ENCODE results near the gene CASD1.

The CASD1 gene

GRCh38 chr7:94509264-94509886 lies at the start of gene CASD1:
TSS of gene CASD1 (plus strand) at chr7:94509809. CDS start at chr7:94510085, 276 bp downstream.
- peak in 1 of 2 experiments; percentile 55 for DNase-seq

DNA sequence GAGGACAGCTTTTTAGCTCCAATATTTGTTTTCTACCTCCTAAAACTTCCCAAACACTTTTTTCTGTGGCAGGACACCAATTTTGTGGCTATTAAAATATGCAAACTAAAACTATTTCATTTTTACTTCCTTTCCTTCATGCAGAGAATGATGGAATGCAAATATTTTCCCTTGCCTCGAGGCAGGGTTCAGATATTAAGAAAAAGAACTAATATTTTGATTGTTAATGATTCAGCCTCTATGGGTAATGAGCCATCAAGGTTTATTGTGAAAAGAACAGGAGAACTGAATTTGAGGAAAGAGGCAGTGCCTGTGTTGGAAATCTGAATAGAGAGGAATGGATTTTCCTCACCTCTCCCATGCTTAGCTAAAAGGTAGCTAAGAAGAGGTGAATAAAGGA lies 43.1 kb upstream of the CASD1 start:
- no peak for DNase-seq

- no peak for DNase-seq
Observed at GRCh38 chr7:94471604-94472003, 38.0 kb upstream of the CASD1 start.

- no peak for DNase-seq
Observed at GRCh38 chr7:94472608-94473007, 37.0 kb upstream of the CASD1 start.

DNA sequence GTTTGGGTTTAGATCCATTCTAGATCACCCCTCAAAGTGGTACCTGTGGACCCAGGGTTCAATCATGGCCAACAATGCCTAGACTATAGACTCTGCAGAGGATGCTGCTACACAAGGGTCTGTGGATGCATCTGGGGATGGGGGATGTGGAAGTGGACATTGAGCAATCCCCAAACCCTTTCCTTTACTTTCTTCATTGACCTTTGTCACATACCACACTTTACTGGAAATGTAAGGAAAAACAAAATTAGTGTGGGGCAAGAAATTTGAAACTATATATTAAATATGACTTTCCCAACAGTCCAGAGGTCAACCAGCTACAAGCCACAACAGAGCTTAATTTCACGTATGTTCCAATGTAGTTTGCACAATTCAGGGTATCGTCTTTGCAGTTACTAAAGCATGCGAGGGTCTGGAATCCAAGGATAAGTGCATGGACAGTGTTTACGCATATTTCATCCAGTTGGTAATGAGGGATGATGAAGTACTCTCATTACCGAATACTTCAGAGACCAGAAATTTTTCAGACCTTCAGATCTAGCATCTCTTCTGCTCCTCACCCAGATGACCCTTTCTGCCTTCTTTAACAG lies 33.3 kb upstream of the CASD1 start:
- no peak for DNase-seq

DNA sequence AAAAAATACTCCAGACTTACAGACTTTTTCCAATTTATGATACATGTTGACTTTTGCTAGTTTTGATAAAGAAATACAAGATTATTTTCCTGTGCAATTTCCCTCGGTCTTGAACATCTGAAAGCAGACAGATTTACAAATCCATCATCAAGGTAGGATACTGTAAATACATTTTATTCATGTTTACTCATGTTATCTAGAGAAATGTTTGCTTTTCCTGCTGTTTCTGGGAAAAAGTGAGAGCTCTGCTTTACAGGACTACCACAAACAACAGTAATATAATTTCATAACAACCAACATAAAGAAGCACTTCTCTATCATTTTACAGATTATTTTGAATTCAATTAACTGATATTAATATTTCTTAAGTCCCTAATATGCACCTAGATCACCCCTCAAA lies 31.7 kb upstream of the CASD1 start:
- no peak for DNase-seq

DNA sequence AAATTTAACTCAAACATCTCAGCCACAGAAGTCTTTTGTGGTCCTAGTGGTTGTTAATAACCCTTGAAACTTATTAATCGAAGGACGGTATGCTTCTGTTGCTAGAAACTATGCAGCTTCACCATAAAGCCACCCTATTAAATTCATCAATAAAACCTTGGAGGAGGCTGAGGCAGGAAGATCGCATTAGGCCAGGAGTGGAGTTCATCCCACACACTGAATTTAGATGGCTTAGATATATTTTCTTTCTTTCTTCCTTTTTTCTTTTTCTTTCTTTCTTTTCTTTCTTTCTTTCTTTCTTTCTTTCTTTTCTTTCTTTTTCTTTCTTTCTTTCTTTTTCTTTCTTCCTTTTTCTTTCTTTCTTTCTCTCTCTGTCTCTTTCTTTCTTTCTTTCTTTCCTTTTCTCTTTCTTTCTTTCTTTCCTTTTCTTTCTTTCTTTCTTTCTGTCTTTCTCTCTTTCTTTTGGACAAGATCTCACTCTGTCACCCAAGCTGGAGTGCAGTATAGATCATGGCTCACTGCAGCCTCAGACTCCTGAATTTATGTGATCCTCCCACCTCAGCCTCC lies 30.9 kb upstream of the CASD1 start:
- no peak for DNase-seq

DNA sequence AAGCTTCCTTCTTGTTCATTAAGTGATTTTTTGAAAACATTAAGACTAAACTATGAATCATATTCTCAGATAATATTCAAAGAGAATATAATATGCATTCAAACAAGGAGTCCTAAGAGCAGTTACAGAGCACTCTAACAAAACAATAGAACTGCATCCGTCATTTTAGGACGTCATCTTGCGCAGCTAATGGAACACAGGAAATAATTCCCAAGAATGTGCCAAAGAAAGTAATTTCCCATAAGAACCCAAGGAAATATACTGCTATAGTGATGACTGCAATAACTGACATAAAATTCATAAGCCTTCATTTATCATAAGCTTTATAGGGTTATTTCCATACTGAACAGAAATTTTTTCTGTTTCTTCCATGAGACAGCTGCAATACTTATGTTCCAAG lies 28.3 kb upstream of the CASD1 start:
- no peak for DNase-seq

GRCh38 chr7:94482796-94483195 lies 26.8 kb upstream of the CASD1 start:
- DNase-seq, result no peak

DNA sequence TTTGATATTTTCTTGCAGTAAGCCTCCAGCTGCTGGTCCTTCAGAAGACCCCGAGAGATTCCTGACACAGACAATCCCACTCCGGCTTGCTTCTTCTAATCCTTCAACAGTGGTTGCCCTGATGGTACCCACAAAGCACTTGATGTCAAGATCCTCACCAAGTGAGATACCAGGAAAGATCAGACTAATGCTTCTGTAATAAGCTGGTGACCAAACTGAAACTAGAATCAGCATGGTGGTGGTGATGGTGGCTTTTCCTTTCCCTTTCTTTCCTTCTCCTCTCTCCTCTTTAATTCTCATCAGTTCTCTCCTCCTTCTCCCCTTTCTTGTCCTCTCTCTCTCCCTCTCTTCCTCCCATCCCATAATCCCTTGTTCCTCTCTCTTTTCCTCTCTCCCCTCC lies 25.8 kb upstream of the CASD1 start:
- DNase-seq, result no peak

DNA sequence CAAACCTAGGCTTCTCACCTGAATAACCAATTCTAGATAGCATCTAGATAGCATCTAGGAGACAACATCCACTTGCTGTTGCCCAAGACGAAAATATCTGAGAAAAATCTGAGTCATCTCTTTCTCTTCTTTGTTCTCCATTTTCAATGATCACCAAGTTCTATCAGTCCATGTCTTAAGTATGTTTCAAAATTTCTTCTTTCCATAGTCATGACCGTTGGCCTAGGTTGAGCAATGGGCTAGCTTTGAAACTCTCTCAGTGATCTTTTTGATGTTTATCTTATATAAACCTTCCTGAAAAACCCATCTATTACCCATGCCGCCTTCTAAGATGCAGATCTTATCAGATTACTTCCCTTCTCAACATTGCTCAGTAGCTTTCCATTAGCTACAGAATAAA lies 23.4 kb upstream of the CASD1 start:
- DNase-seq, result no peak

DNA sequence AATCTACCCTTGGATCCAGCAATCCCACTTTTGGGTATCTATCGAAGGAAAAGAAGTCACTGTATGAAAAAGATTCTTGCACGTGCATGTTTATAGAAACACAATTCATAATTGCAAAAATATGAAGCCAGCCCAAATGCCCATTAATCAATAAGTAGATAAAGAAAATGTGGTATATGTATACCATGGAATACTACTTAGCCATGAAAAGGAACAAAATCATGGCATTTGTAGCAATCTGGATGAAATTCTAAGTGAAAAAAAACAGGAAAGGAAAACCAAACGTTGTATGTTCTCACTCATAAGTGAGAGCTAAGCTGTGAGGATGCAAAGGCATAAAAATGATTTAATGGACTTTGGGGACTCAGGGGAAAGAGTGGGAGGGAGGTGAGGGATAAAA lies 18.2 kb upstream of the CASD1 start:
- DNase-seq, result no peak

GRCh38 chr7:94492601-94493000 lies 17.0 kb upstream of the CASD1 start:
- DNase-seq, result no peak

DNA sequence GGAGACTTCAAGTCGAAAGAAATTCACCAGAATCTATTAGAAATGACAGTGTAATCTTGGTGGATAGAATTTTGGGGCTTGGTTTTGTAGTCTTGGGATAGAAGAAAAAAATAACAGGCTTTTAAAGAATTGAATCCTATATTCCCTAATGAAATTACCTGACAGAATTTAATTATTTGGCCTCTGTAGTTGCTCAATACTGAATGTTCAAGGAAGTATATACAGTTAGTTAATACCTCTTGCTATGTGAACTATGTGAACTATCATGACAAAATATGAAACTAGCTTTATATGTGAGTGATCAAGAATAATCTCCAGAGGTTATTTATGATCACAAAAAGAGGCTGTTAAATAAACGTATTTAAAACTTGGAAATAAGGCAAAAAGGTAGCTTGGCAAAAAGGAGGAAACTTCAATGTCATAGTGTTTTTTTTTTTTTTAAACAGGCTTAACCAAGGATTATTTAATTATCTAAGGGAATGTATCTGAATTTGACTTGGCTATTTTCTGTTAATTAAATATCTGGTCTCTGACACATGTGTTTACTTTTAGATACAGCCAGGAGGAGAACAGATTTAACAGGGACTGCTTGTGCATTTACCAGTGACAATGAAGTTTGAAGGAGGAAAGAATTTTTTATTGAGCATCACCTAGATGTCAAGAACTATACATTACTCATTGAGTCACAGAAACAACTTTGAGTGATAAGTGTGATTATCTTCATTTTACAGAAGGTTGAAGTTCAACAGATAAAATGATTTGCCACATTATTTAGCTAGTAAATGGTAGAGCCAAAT lies 11.5 kb upstream of the CASD1 start:
- no peak for DNase-seq

DNA sequence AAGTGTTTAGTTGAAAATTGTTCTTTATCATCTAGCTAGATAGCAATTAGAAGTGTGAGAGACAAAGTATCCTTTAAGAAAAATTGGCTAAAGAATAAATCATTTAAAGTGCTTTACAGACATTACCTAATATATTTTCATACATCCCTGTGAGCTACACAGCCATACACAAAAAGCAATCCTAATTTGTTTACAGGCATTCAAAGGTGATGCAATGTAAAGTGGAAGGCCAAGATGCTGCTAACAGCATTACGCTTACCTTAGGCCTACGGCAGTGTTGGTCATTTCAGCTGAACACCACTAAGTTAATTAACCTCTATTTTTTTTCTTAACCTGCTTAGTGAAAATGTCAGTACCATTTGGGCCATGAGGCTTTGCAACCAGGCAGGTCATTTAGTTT lies 10.7 kb upstream of the CASD1 start:
- no peak for DNase-seq

GRCh38 chr7:94507462-94507861 lies 2.1 kb upstream of the CASD1 start:
- no peak for DNase-seq

GRCh38 chr7:94507962-94508361 lies 1.6 kb upstream of the CASD1 start:
- DNase-seq, result no peak

GRCh38 chr7:94509887-94510581 lies 425 bp downstream of the CASD1 start:
- peak; percentile 31 to 74 for DNase-seq

DNA sequence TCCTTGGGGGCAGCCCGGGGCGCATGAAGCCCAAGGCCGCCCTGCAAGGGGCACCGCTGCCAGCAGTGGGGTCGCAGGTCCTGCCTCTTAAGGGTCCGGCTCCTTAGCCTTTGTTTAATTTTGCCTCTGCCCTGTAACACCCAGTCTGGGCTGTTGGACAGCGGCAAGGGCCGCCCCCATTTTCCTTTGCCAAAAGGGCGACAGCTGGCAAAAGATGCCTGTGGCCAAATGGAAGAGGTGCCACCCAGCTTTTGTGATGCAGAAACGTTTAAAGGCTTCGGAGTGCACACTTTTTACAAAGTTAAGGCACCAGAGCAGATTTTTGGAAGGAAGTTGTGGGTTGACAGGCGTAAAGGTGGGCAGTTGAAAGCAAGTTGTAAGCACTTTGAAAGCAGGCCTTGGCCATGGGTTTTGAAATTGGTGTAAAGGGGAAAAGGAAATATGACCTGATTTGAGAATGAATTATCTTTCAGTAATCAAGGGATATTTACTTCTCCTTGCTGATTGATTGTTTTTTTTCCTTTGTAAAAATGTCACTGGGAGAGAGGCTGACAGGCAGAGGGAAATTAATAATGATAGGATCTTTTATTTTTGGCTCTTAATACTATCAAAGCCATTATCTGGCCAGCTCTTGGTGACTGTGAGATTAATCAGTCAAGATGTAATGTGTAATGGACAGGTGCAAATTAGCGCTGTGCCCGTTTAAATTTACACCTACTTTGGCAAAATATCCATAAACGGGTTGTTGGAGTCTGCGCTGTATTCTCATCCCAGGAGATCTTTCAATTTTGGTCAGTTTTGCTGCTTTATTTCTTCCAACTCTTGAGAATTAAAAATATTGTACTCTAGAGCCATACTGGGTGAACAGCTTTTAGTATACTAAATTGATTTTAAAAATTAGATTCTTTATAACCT lies 1.2 kb downstream of the CASD1 start:
- DNase-seq, result peak; percentile 60 to 69

DNA sequence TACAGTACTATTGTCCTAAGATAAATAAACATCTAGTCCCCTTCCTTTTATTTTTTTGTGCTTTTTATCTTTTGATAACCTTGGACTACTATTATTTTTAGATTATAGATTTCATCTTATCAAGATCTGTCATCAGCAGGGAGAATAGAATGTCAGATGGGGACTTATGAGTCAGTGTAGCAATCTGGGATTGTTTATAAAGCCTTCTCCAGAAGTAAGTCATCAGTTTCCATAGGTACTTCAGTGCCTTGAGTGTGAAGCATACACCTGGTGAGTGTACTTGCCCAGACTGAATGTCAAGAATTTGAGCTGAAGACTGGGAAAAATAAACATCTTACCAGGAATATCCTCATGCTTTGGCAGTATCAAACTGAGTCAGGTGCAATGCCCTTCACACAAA lies 2.1 kb downstream of the CASD1 start:
- DNase-seq, result peak in 1 of 2 experiments; percentile 38

GRCh38 chr7:94512735-94513564 lies 3.3 kb downstream of the CASD1 start:
- DNase-seq, result peak in 1 of 2 experiments; percentile 4

All from NCI-H524 (cell line).